Mesothelial cell of epicardium (in vitro differentiated cells): Measurements from ENCODE around the gene DPP4. TPM values are rescaled to one million over a fixed set of nuclear protein-coding genes. Genes with fewer than 3 reads are reported as not detected.

Experiments used
- DNase-seq, 2 experiments: peaks; one replicate each; pipeline ENCODE4 v3.0.0; 2021; ENCODE audit warnings: low spot score in 2 of 2; ENCODE audit not compliant: unreplicated experiment in 2 of 2
- H3K27ac Mint-ChIP-seq: 2 replicates; pipeline ENCODE4 v1.8.0; 2021; ENCODE audit warnings: mixed read lengths
- H3K27me3 Mint-ChIP-seq: 2 replicates; pipeline ENCODE4 v1.8.0; 2021; ENCODE audit warnings: low read depth, mixed read lengths
- H3K36me3 Mint-ChIP-seq: 2 replicates; pipeline ENCODE4 v1.8.0; 2021; ENCODE audit warnings: mixed read lengths
- H3K4me1 Mint-ChIP-seq: 2 replicates; pipeline ENCODE4 v1.8.0; 2021; ENCODE audit warnings: mixed read lengths
- H3K4me3 Mint-ChIP-seq: 2 replicates; pipeline ENCODE4 v1.8.0; 2021; ENCODE audit warnings: mild to moderate bottlenecking, moderate library complexity, mixed read lengths
- H3K9me3 Mint-ChIP-seq: 2 replicates; pipeline ENCODE4 v1.8.0; 2021; ENCODE audit warnings: mixed read lengths
- CTCF ChIP-seq: fragments of 200-600 bp; sonication (generic); IDR thresholded peaks from one replicate; pipeline ENCODE4 v1.5.0; 2021; ENCODE audit warnings: antibody characterized with exemption; ENCODE audit not compliant: unreplicated experiment
- total RNA-seq: library from RNA; stranded (reverse); gene quantifications from 3 replicates; pipeline ENCODE4 v1.2.1, GENCODE V29; 2021

The DPP4 gene
- total RNA-seq, 1 donor from 2014 or later, result 8.2 TPM

GRCh38 chr2:162113776-162114168 lies 39.8 kb upstream of the DPP4 start:
- no peak for TF ChIP-seq CTCF
- Mint-ChIP-seq H3K27me3 (no peaks in the 10 kb centered on the region), H3K9me3 (peaks cover 13% of the 10 kb centered on the region), H3K27ac (no peak overlapping the region), H3K4me3 (no peak overlapping the region), H3K36me3 (no peaks in the 10 kb centered on the region), H3K4me1 (no peaks in the 10 kb centered on the region)
- no peak for DNase-seq

- no peak for DNase-seq
- TF ChIP-seq CTCF, result no peak
- H3K4me3 Mint-ChIP-seq, result no peak overlapping the region
- H3K27ac Mint-ChIP-seq, result no peak overlapping the region
- H3K4me1 Mint-ChIP-seq, result no peaks in the 10 kb centered on the region
- no peaks in the 10 kb centered on the region for H3K27me3 Mint-ChIP-seq
- peaks cover 13% of the 10 kb centered on the region for H3K9me3 Mint-ChIP-seq
- no peaks in the 10 kb centered on the region for H3K36me3 Mint-ChIP-seq
Measured at GRCh38 chr2:162113088-162113775, 39.2 kb upstream of the DPP4 start.

- Mint-ChIP-seq H3K9me3 (peaks cover 13% of the 10 kb centered on the region), H3K36me3 (no peaks in the 10 kb centered on the region), H3K4me1 (no peaks in the 10 kb centered on the region), H3K27me3 (no peaks in the 10 kb centered on the region), H3K27ac (no peak overlapping the region), H3K4me3 (no peak overlapping the region)
- DNase-seq, result no peak
- no peak for TF ChIP-seq CTCF
Measured at GRCh38 chr2:162111958-162112850, 38.2 kb upstream of the DPP4 start.

GRCh38 chr2:162107361-162107901 lies 33.4 kb upstream of the DPP4 start:
- TF ChIP-seq CTCF, result no peak
- no peaks in the 10 kb centered on the region for H3K36me3 Mint-ChIP-seq
- no peaks in the 10 kb centered on the region for H3K9me3 Mint-ChIP-seq

GRCh38 chr2:162106746-162107145 lies 32.7 kb upstream of the DPP4 start:
- no peak overlapping the region for H3K4me3 Mint-ChIP-seq
- TF ChIP-seq CTCF, result no peak

More at GRCh38 chr2:162107361-162107901, 33.4 kb upstream of the DPP4 start:
- no peak for DNase-seq
- Mint-ChIP-seq H3K27me3 (peaks cover 2% of the 10 kb centered on the region), H3K4me3 (no peak overlapping the region), H3K27ac (no peak overlapping the region), H3K4me1 (peaks cover 3% of the 10 kb centered on the region)

More at GRCh38 chr2:162106746-162107145, 32.7 kb upstream of the DPP4 start:
- Mint-ChIP-seq H3K27ac (no peak overlapping the region), H3K36me3 (no peaks in the 10 kb centered on the region), H3K4me1 (peaks cover 3% of the 10 kb centered on the region), H3K27me3 (peaks cover 5% of the 10 kb centered on the region), H3K9me3 (no peaks in the 10 kb centered on the region)
- DNase-seq, result no peak
